Tibial artery (tissue), 4 donors: ENCODE measurements around the gene COQ5.
"Not testable (repeated sequence)": the region's sequence is repeated elsewhere in the genome, so short reads cannot be mapped to it uniquely, and the experiment has no call there.

Source experiments
- DNase-seq, 2 donors: peaks; one replicate each; pipeline ENCODE4 v3.0.0-alpha.2; 2019
- H3K27ac ChIP-seq, 2 donors: fragments of 200-600 bp; sonication (generic) in 1 of 2; 1 replicate in 1 of 2; 2 replicates in 1 of 2; pipeline ENCODE4 v1.5.1; 2018 to 2019; ENCODE audit warnings: mild to moderate bottlenecking in 1 of 2
- H3K27me3 ChIP-seq, 2 donors: fragments of 200-600 bp; sonication (generic) in 1 of 2; one replicate each; pipeline versions ENCODE4 v1.5.1 to v1.6.0; 2016 to 2019
- H3K36me3 ChIP-seq, 3 donors: fragments of 200-600 bp; sonication (generic) in 2 of 3; one replicate each; pipeline ENCODE4 v1.5.1; 2016 to 2019; ENCODE audit warnings: mild to moderate bottlenecking in 2 of 3
- H3K4me1 ChIP-seq, 4 donors: fragments of 200-600 bp; sonication (generic) in 2 of 4; 1 replicate in 3 of 4; 2 replicates in 1 of 4; pipeline ENCODE4 v1.5.1; 2016 to 2019
- H3K4me3 ChIP-seq, 2 donors: fragments of 200-600 bp; sonication (generic) in 1 of 2; 1 replicate in 1 of 2; 2 replicates in 1 of 2; pipeline ENCODE4 v1.5.1; 2018 to 2019; ENCODE audit warnings: mild to moderate bottlenecking in 2 of 2
- H3K9me3 ChIP-seq, 3 donors: fragments of 200-600 bp; sonication (generic) in 1 of 3; one replicate each; pipeline ENCODE4 v1.5.1; 2016 to 2019
- CTCF ChIP-seq, 2 experiments: fragments of 200-600 bp in 1 of 2; fragments of 450-650 bp in 1 of 2; IDR thresholded peaks; one replicate each; pipeline ENCODE4 v1.5.1; 2017 to 2019; ENCODE audit warnings: antibody characterized with exemption in 2 of 2, mild to moderate bottlenecking in 1 of 2, moderate library complexity in 1 of 2
- intact Hi-C: fragments of 100-400 bp; cut with DNase I; formaldehyde crosslinking; loops from one replicate; pipeline ENCODE4 v1.15.0; 2023; ENCODE audit warnings: low total_unique reads

COQ5 gene

GRCh38 chr12:120522568-120522967 is 6.4 kb downstream of the COQ5 start:
- TF ChIP-seq CTCF (IDR thresholded peaks at IDR 0.05), result no peak
- no peaks in the 10 kb centered on the region for H3K4me1 ChIP-seq
- H3K4me3 ChIP-seq, result no peak overlapping the region
- no peaks in the 10 kb centered on the region for H3K27me3 ChIP-seq
- H3K36me3 ChIP-seq, result peaks cover 0 to 42% (median 24%) of the 10 kb centered on the region in 3 donors
- no peak for DNase-seq
- intact Hi-C loops, result no loop called here
- no peak overlapping the region for H3K27ac ChIP-seq
- no peaks in the 10 kb centered on the region for H3K9me3 ChIP-seq

- H3K36me3 ChIP-seq, result peaks cover 21 to 71% (median 50%) of the 10 kb centered on the region in 3 donors
- H3K27me3 ChIP-seq, H3K4me1 ChIP-seq, intact Hi-C loops, DNase-seq, H3K4me3 ChIP-seq, H3K27ac ChIP-seq, H3K9me3 ChIP-seq: not testable (repeated sequence)
Observed at GRCh38 chr12:120519324-120519723, 9.6 kb downstream of the COQ5 start.

- no peaks in the 10 kb centered on the region for H3K4me1 ChIP-seq
- H3K36me3 ChIP-seq, result peaks cover 21 to 89% (median 52%) of the 10 kb centered on the region in 3 donors
- H3K27ac ChIP-seq, result no peak overlapping the region
- no peak for TF ChIP-seq CTCF (IDR thresholded peaks at IDR 0.05)
- intact Hi-C loops, result no loop called here
- no peak for DNase-seq
- H3K27me3 ChIP-seq, result no peaks in the 10 kb centered on the region
- H3K4me3 ChIP-seq, result no peak overlapping the region
- H3K9me3 ChIP-seq, result no peaks in the 10 kb centered on the region
Observed at GRCh38 chr12:120515496-120515895, 13.5 kb downstream of the COQ5 start.

GRCh38 chr12:120514002-120514401 is 15.0 kb downstream of the COQ5 start:
- no peaks in the 10 kb centered on the region for H3K9me3 ChIP-seq
- intact Hi-C loops, result no loop called here
- H3K27me3 ChIP-seq, result no peaks in the 10 kb centered on the region
- no peak for TF ChIP-seq CTCF (IDR thresholded peaks at IDR 0.05)
- H3K4me3 ChIP-seq, result no peak overlapping the region
- peaks cover 33 to 92% (median 56%) of the 10 kb centered on the region in 3 donors for H3K36me3 ChIP-seq
- no peaks in the 10 kb centered on the region for H3K4me1 ChIP-seq
- no peak for DNase-seq
- H3K27ac ChIP-seq, result no peak overlapping the region

- Histone ChIP-seq H3K36me3 (peaks cover 27 to 85% (median 38%) of the 10 kb centered on the region in 3 donors), H3K9me3 (no peaks in the 10 kb centered on the region), H3K4me3 (no peak overlapping the region), H3K27me3 (no peaks in the 10 kb centered on the region), H3K27ac (no peak overlapping the region), H3K4me1 (no peaks in the 10 kb centered on the region)
- TF ChIP-seq CTCF (IDR thresholded peaks at IDR 0.05), result no peak
- intact Hi-C loops, result no loop called here
- no peak for DNase-seq
Observed at GRCh38 chr12:120508537-120508936, 20.4 kb downstream of the COQ5 start.

- H3K4me3 ChIP-seq, result no peak overlapping the region
- intact Hi-C loops, result no loop called here
- peaks cover 26 to 84% (median 32%) of the 10 kb centered on the region in 3 donors for H3K36me3 ChIP-seq
- TF ChIP-seq CTCF (IDR thresholded peaks at IDR 0.05), result no peak
- no peaks in the 10 kb centered on the region for H3K9me3 ChIP-seq
- H3K27me3 ChIP-seq, result no peaks in the 10 kb centered on the region
- no peaks in the 10 kb centered on the region for H3K4me1 ChIP-seq
- H3K27ac ChIP-seq, result no peak overlapping the region
- DNase-seq, result no peak
Observed at GRCh38 chr12:120504587-120504986, 24.4 kb downstream of the COQ5 start.
